ENCODE measurements around the gene FNIP2.

GRCh38 chr4:158837527-158838141 is 68.8 kb downstream of the FNIP2 start:
- TF ChIP-seq, protein P1, sequence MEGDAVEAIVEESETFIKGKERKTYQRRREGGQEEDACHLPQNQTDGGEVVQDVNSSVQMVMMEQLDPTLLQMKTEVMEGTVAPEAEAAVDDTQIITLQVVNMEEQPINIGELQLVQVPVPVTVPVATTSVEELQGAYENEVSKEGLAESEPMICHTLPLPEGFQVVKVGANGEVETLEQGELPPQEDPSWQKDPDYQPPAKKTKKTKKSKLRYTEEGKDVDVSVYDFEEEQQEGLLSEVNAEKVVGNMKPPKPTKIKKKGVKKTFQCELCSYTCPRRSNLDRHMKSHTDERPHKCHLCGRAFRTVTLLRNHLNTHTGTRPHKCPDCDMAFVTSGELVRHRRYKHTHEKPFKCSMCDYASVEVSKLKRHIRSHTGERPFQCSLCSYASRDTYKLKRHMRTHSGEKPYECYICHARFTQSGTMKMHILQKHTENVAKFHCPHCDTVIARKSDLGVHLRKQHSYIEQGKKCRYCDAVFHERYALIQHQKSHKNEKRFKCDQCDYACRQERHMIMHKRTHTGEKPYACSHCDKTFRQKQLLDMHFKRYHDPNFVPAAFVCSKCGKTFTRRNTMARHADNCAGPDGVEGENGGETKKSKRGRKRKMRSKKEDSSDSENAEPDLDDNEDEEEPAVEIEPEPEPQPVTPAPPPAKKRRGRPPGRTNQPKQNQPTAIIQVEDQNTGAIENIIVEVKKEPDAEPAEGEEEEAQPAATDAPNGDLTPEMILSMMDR (conservative IDR thresholded peaks at IDR 0.05 in 1 of 2, IDR thresholded peaks at IDR 0.05 in 1 of 2; ENCODE audit: low read depth in 1 of 2, low read length in 2 of 2): no peak
- no peak for TF ChIP-seq EZH2 (IDR thresholded peaks at IDR 0.05; ENCODE audit: low read length, missing control alignments)
